Endothelial cell of umbilical vein (primary cell): ENCODE measurements around the gene RAD54L. TPM values are rescaled to one million over a fixed set of nuclear protein-coding genes. Genes with fewer than 3 reads are reported as not detected.

Experiments used
- BruUV-seq: library from RNA; stranded (reverse); fragments of 400-500 nt; replicated peaks from 2 replicates; lab custom pipeline; 2021; lab: Mats Ljungman, UMichigan
- CTCF ChIA-PET: fragments of 300-600, 350-600 bp; sonication (Branson Sonifier 250); formaldehyde crosslinking; loops from one replicate; lab custom pipeline; 2021; ENCODE audit warnings: antibody characterized with exemption, inconsistent platforms; lab: Charles Lee
- POLR2A ChIA-PET: fragments of 300-600, 350-600 bp; sonication (Branson Sonifier 250); formaldehyde crosslinking; loops from one replicate; lab custom pipeline; 2021; ENCODE audit warnings: antibody characterized with exemption, inconsistent platforms; lab: Charles Lee
- DNase-seq: peaks from one replicate; pipeline ENCODE4 v3.0.0-alpha.2; 2011; ENCODE audit warnings: low read depth, low spot score
- FAIRE-seq: peaks from 2 replicates; lab custom pipeline; 2011; peaks lifted over from hg19 to GRCh38; lab: Jason Lieb, UNC
- H2AFZ ChIP-seq: 2 replicates; pipeline ENCODE4 v1.6.0; 2012; ENCODE audit warnings: low read depth, low read length, control low read depth, inconsistent platforms
- H3K27ac ChIP-seq: 2 replicates; pipeline ENCODE4 v1.5.1; 2011; ENCODE audit warnings: low read depth, mild to moderate bottlenecking, control low read depth, low read length, moderate library complexity; ENCODE audit not compliant: insufficient read depth
- H3K27me3 ChIP-seq, 2 experiments: 2 replicates each; pipeline versions ENCODE4 v1.6.0 to v1.6.1; 2011; ENCODE audit warnings: low read length in 2 of 2, mixed read lengths in 1 of 2; ENCODE audit not compliant: control insufficient read depth in 2 of 2, insufficient read depth in 2 of 2
- H3K36me3 ChIP-seq, 2 experiments: 2 replicates in 1 of 2; 3 replicates in 1 of 2; pipeline ENCODE4 v1.5.1; 2011; ENCODE audit warnings: low read length in 2 of 2, mild to moderate bottlenecking in 1 of 2, moderate library complexity in 1 of 2; ENCODE audit not compliant: control insufficient read depth in 2 of 2, insufficient read depth in 2 of 2; ENCODE audit errors: extremely low read depth in 1 of 2
- H3K4me1 ChIP-seq: 3 replicates; pipeline ENCODE4 v1.5.1; 2011; ENCODE audit warnings: mild to moderate bottlenecking, low read length; ENCODE audit not compliant: control insufficient read depth, insufficient read depth; ENCODE audit errors: extremely low read depth
- H3K4me2 ChIP-seq: 2 replicates; pipeline ENCODE4 v1.6.1; 2011; ENCODE audit warnings: low read length, control low read depth, mixed read lengths; ENCODE audit not compliant: insufficient read depth
- H3K4me3 ChIP-seq, 3 experiments: fragments of 200-600 bp in 1 of 3; sonication (generic), shearing (Covaris generic) in 1 of 3; replicated peaks in 1 of 3; 2 replicates each; pipeline ENCODE4 v1.5.1; 2011 to 2016; ENCODE audit warnings: control low read depth in 3 of 3, low read length in 3 of 3, mild to moderate bottlenecking in 2 of 3, inconsistent platforms in 1 of 3, low read depth in 1 of 3, moderate library complexity in 1 of 3; ENCODE audit not compliant: insufficient read depth in 1 of 3
- H3K79me2 ChIP-seq: 2 replicates; pipeline ENCODE4 v1.6.0; 2012; ENCODE audit warnings: low read length, inconsistent platforms; ENCODE audit not compliant: control insufficient read depth, insufficient read depth
- H3K9ac ChIP-seq: replicated peaks from 2 replicates; pipeline ENCODE3; 2011; ENCODE audit warnings: low read length, control low read depth; ENCODE audit not compliant: insufficient read depth; ENCODE audit errors: extremely low read depth
- H3K9me1 ChIP-seq: replicated peaks from 3 replicates; pipeline ENCODE4 v1.6.0; 2011; ENCODE audit warnings: mild to moderate bottlenecking, low read length; ENCODE audit not compliant: control insufficient read depth, insufficient read depth; ENCODE audit errors: extremely low read depth
- H3K9me3 ChIP-seq: replicated peaks from 2 replicates; pipeline ENCODE4 v1.5.1; 2012; ENCODE audit warnings: low read length, inconsistent platforms; ENCODE audit not compliant: control insufficient read depth, insufficient read depth
- H4K20me1 ChIP-seq: replicated peaks from 2 replicates; pipeline ENCODE3; 2011; ENCODE audit warnings: mild to moderate bottlenecking, low read length; ENCODE audit not compliant: control insufficient read depth, insufficient read depth; ENCODE audit errors: extremely low read depth
- EZH2 ChIP-seq: IDR thresholded peaks from 2 replicates; pipeline ENCODE4 v1.6.1; 2012; ENCODE audit warnings: borderline replicate concordance, low read depth, mild to moderate bottlenecking, moderate library complexity, low read length, inconsistent platforms; ENCODE audit not compliant: severe bottlenecking
- FOS ChIP-seq: IDR thresholded peaks from 2 replicates; pipeline ENCODE4 v1.6.1; 2011; ENCODE audit warnings: mild to moderate bottlenecking, low read length, moderate library complexity, borderline replicate concordance; ENCODE audit not compliant: insufficient read depth
- GATA2 ChIP-seq: IDR thresholded peaks from 2 replicates; pipeline ENCODE4 v1.7.0; 2011; ENCODE audit warnings: low read depth, mild to moderate bottlenecking, moderate library complexity, mixed read lengths, low read length; ENCODE audit not compliant: insufficient read length, insufficient read depth
- JUN ChIP-seq: IDR thresholded peaks from 2 replicates; pipeline ENCODE4 v1.6.1; 2011; ENCODE audit warnings: borderline replicate concordance, low read depth; ENCODE audit not compliant: insufficient read length, insufficient read depth
- MYC ChIP-seq: IDR thresholded peaks from one replicate; pipeline ENCODE4 v1.6.1; 2011; ENCODE audit warnings: mild to moderate bottlenecking, low read depth, low read length
- POLR2A ChIP-seq: IDR thresholded peaks from 2 replicates; pipeline ENCODE4 v1.6.1; 2012; ENCODE audit warnings: low read depth, mild to moderate bottlenecking, control low read depth, low read length
- POLR2AphosphoS5 ChIP-seq: IDR thresholded peaks from 2 replicates; pipeline ENCODE4 v1.6.1; 2012; ENCODE audit warnings: low read depth, mild to moderate bottlenecking, control low read depth, low read length, moderate library complexity; ENCODE audit not compliant: insufficient read depth
- dilution Hi-C: fragments of 300-500 bp; cut with MboI; formaldehyde crosslinking; loops from one replicate; pipeline ENCODE4 v1.15.0; 2019; ENCODE audit warnings: low sequenced_read_pairs; ENCODE audit not compliant: extremely low pct_ligation_motif_present
- intact Hi-C: fragments of 100-400 bp; cut with micrococcal nuclease; formaldehyde crosslinking; loops from one replicate; pipeline ENCODE4 v1.10.0; 2022
- polyA plus RNA-seq, 4 experiments: library from polyadenylated mRNA; depleted of rRNA in 3 of 4; stranded (reverse) in 3 of 4; unstranded in 1 of 4; fragments of >200 nt; gene quantifications; 2 replicates each; pipeline versions ENCODE4 v1.2.1 to v1.2.3, GENCODE V29; 2011 to 2012; ENCODE audit warnings: missing spikeins in 1 of 4
- total RNA-seq: library from RNA; stranded (reverse); gene quantifications from 2 replicates; pipeline ENCODE4 v1.2.3, GENCODE V29; 2021
- TF ChIP-seq, protein P1 (sequence below), 2 donors: IDR thresholded peaks; 1 replicate in 1 of 2; 2 replicates in 1 of 2; pipeline ENCODE4 v1.5.1; 2011; ENCODE audit warnings: low read length in 2 of 2, mild to moderate bottlenecking in 2 of 2, moderate library complexity in 2 of 2, control low read depth in 1 of 2, inconsistent platforms in 1 of 2, low read depth in 1 of 2; ENCODE audit not compliant: insufficient read depth in 1 of 2; ENCODE audit errors: extremely low read depth in 1 of 2
- TF ChIP-seq, protein P2 (sequence below): IDR thresholded peaks from 2 replicates; pipeline ENCODE4 v1.6.1; 2011; ENCODE audit not compliant: insufficient read depth, insufficient read length

Gene RAD54L
- total and polyA plus RNA-seq, 2 donors (not counting 3 experiments of a cell fraction or from before 2014, with no cell fraction given): 10.5 to 18.9 TPM

DNA sequence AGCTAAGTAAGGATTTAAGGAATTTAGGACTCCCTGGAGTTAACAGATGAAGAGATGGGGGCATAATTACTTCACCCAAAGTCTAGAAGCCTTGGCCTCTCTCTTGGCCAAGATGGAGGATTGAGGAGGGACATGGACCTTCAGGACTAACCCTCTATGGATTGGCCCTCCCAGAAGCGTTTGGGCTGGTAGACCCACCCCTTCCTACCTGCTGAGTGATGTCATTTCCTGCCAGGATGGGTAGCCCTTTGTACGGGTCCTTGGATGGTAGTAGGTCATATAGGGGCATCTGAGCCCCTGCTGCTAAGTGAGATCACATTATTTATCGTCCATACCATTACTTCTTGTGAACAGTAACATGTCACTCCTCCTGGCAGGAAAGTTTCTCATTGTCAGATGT, 26.8 kb upstream of the RAD54L start:
- no peak overlapping the region for H3K4me2 ChIP-seq
- H3K36me3 ChIP-seq: no peaks in the 10 kb centered on the region
- TF ChIP-seq JUN: no peak
- TF ChIP-seq, protein P1, sequence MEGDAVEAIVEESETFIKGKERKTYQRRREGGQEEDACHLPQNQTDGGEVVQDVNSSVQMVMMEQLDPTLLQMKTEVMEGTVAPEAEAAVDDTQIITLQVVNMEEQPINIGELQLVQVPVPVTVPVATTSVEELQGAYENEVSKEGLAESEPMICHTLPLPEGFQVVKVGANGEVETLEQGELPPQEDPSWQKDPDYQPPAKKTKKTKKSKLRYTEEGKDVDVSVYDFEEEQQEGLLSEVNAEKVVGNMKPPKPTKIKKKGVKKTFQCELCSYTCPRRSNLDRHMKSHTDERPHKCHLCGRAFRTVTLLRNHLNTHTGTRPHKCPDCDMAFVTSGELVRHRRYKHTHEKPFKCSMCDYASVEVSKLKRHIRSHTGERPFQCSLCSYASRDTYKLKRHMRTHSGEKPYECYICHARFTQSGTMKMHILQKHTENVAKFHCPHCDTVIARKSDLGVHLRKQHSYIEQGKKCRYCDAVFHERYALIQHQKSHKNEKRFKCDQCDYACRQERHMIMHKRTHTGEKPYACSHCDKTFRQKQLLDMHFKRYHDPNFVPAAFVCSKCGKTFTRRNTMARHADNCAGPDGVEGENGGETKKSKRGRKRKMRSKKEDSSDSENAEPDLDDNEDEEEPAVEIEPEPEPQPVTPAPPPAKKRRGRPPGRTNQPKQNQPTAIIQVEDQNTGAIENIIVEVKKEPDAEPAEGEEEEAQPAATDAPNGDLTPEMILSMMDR (IDR thresholded peaks at IDR 0.05; ENCODE audit: extremely low read depth in 1 of 2, insufficient read depth in 1 of 2, low read depth in 1 of 2, low read length in 2 of 2): no peak
- no peak for TF ChIP-seq FOS
- no peak for TF ChIP-seq GATA2
- no peak for TF ChIP-seq MYC
- no peak for TF ChIP-seq POLR2AphosphoS5
- TF ChIP-seq EZH2: no peak
- TF ChIP-seq, protein P2, sequence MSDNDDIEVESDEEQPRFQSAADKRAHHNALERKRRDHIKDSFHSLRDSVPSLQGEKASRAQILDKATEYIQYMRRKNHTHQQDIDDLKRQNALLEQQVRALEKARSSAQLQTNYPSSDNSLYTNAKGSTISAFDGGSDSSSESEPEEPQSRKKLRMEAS: no peak
- TF ChIP-seq POLR2A: no peak
- no peak overlapping the region for H2AFZ ChIP-seq
- ChIA-PET POLR2A (no interaction called here), CTCF (no interaction called here)
- no TSS peak for BruUV-seq
- H3K79me2 ChIP-seq: no peaks in the 10 kb centered on the region
- peaks cover 2% of the 10 kb centered on the region for H3K4me1 ChIP-seq
- H3K9me1 ChIP-seq: no peaks in the 10 kb centered on the region
- DNase-seq: no peak
- no peaks in the 10 kb centered on the region for H3K27me3 ChIP-seq
- H3K27ac ChIP-seq: no peak overlapping the region
- FAIRE-seq: no peak
- no peaks in the 10 kb centered on the region for H3K9me3 ChIP-seq
- dilution Hi-C loops: no loop called here
- no peak overlapping the region for H3K9ac ChIP-seq
- no peaks in the 10 kb centered on the region for H4K20me1 ChIP-seq
- H3K4me3 ChIP-seq: no peak overlapping the region
- intact Hi-C loops: loop anchor here (5.0 to 10.0 kb wide), 2 partner anchors 329 to 536 kb away; partner anchors contain the start of genes GPBP1L1 and TMEM69
